Inflammatory macrophage treated with lipopolysaccharide for 1 hour (primary cell): ENCODE data around the gene GALK1.

Experiments used
- DNase-seq, 2 donors: peaks; one replicate each; pipeline ENCODE4 v3.0.0-alpha.2; 2020 to 2022

Gene GALK1

DNA sequence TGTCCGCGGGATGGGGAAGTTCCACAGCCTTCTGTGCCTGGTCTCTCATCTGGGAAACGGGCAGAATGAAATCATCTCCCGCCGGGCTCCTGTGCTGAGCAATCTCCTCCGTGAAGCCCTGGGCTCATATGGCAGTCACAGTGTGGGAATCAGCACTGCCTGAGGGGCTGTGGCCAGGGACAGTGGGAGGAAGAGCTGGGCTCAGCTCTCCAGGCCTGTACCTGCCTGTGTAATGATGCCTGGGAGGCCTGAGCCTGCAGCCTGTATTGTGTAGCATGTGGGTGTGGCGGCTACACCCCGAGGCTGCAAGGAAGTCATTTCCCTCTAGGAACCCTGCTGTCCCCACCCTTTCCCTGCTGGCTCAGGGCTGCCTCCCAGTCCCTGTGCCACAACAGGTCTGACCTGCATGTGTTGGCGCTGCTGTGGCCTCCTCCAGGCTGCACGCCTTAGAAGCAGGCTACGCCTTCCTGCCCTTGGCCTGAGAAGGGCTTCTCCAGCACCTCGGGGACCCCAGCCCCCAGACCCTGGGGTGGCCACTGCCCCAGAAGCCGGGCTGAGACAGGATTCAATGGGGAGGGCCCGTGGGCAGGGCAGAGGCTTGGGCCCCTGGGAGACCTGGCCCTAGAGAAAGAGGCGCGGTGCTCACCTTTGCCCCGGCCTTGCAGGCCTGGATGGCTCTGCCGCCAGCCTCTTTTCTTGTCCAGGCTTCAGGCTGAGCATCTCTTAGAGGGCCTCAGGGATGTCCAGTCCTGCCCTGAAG, 41.6 kb downstream of the GALK1 start:
- peak; percentile 12 to 42 for DNase-seq

DNA sequence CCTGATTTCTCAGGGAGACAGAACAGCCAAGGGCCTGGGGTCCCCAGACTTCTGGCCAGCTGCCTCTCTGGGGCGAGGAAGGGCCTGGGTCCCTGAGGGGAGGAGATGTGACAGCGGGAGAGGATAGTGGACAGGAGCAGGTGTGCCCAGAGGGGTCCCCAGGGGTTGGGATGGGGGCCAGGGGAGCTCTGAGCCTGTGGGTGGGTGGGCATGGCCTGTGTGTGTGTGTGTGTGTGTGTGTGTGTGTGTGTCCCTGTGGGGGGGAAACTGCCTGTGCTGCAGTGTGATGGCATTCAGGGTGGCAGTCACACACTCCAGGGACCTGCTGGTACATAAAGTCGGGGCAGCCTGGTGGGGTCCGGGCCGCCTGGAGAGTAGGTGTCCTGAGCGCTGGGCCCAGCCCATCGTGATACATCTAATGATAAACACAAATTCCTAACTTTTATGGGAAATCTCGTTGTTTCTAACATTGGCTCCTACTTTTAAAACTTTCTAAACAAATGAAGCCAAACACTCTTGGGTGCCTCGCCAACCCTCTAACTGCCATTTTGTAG, 42.4 kb downstream of the GALK1 start:
- no peak for DNase-seq

DNA sequence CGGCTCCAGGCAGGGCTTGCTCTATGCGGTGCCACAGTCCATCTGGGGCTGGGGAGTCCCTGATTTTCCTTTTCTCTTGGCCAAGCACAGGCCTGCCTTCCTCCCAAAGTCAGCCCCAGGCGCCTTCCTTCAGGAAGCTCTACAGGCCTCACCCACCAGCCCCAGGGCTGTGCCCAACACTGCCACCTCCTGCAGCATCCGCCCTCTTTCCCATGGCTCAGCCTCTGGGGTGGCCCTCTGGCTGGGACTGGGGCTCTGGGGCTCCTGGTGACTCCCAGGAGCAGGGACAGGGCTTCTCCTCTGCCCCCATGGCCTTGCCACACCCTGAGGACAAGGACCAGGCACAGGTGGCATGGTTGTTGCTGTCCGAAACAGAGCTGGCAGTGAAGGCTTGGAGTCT, 42.9 kb downstream of the GALK1 start:
- DNase-seq, result no peak

DNA sequence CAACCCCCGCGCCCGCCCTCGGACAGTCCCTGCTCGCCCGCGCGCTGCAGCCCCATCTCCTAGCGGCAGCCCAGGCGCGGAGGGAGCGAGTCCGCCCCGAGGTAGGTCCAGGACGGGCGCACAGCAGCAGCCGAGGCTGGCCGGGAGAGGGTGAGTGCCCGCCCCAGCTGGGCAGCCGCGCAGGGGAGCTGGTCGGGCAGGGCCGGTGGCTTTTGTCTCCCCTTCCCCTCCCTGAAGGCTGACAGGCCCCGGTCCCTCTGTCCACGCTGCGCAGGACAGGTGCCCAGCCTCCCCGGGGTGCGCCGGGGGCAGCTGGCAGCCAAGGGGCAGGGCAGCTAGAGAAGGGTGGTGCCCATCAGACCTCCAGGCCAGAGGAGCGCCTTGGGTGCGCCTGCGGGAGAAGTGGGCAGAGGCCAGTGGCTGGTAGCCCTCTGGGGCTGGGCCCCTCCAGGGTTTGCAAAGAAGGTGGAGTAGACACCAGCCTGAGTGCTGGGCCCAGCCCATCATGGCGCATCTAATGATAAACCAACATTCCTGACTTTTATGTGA, 43.5 kb downstream of the GALK1 start:
- DNase-seq, result no peak

DNA sequence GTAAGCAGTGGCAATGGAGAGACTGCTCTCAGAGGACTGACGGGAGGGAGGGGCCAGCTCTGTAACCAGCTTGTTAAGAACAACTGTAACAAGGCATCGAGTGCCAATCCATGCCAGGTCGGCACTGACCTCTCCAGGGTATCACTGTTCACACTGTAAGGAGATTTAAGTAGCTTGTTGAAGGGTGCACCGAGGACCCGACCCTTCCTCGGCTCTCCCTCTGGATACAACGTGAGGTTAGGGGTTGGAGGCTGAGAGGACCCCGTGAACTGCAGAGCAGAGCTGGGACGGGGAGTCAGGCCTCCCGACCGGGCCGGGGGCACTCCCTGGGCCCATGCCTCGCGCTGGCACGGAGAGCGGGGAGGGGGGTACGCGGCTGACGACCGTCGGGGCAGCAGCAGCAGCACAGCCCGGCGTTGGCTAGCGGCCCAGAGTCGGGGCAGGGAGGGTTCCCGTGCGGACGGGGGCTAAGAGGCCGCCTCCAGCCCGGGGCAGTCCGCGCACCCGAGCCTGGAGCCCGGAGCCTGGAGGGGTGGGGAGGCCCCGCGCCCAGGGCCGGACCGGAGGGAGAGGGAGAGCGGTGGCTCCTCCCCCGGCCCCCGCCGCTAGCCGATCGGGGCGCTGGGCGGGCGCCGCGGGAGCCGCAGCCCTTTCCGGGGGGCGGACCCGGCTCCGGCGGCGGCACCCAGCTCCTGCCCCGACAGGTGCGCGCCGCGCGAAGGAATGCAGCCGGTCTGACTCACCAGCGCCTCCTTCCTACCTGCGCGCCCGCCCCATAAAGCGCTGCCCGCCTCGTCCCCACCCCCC, 44.1 kb downstream of the GALK1 start, which contains the start of gene ITGB4:
Gene ITGB4 (plus strand): TSS at position 804 of the 807 bp plus-strand sequence. CDS start 3,245 bp downstream, outside the sequence.
- DNase-seq, result no peak

DNA sequence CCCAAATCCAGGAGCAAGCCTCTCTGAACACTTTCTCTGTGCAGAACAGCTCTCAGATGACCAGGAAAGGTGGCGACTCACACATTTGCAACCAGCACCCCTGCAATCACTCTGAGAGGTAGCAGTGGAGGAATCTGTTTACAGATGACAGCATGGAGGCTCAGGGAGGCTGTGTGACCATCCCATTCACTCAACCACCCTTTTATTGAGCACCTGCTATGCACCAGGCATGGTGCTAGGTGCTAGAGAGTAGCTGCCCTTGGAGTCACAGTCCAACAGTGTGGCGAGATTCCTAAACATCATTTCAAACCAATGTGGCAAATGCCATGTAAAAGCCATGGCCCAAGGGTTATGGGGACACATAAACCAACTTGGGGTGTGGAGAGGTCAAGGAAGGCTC, 45.3 kb downstream of the GALK1 start:
- DNase-seq, result no peak

DNA sequence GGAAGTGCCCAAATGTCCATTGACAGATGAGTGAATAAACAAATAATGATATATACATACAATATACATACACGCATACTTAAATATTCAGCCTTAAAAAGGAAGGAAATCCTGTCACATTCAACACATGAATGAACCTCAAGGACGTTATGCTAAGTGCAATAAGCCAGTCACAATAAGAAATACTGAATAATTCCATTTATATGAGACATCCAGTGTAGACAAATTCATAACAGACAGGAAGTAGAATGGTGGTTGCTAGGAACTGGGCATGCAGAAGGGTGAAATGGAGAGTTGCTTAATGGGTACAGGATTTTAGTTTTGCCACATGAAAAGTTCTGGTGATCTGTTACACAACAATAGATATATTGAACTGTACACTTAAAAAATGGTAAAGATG, 52.5 kb downstream of the GALK1 start:
- DNase-seq, result no peak
